BLaER1 (cell line): ENCODE results near the gene KLRD1.
"Not testable (repeated sequence)": the region's sequence is repeated elsewhere in the genome, so short reads cannot be mapped to it uniquely, and the experiment has no call there.

Experiments used
- H3K27ac ChIP-seq: shearing (Covaris generic); formaldehyde crosslinking; 2 replicates; pipeline ENCODE4 v1.8.1; 2022
- H3K27me3 ChIP-seq: shearing (Covaris generic); formaldehyde crosslinking; 2 replicates; pipeline ENCODE4 v1.8.1; 2022
- H3K36me3 ChIP-seq: shearing (Covaris generic); formaldehyde crosslinking; 2 replicates; pipeline ENCODE4 v1.8.1; 2022
- H3K4me1 ChIP-seq: shearing (Covaris generic); formaldehyde crosslinking; 2 replicates; pipeline ENCODE4 v1.8.1; 2022
- H3K4me2 ChIP-seq: shearing (Covaris generic); formaldehyde crosslinking; 2 replicates; pipeline ENCODE4 v1.8.1; 2022
- H3K4me3 ChIP-seq: shearing (Covaris generic); formaldehyde crosslinking; 2 replicates; pipeline ENCODE4 v1.8.1; 2022
- H3K9ac ChIP-seq: shearing (Covaris generic); formaldehyde crosslinking; 2 replicates; pipeline ENCODE4 v1.8.1; 2022
- H3K9me3 ChIP-seq: shearing (Covaris generic); formaldehyde crosslinking; 2 replicates; pipeline ENCODE4 v1.8.1; 2022
- H4K20me1 ChIP-seq: shearing (Covaris generic); formaldehyde crosslinking; 2 replicates; pipeline ENCODE4 v1.8.1; 2022
- Cebpa-rat ChIP-seq: shearing (Covaris generic); IDR thresholded peaks from 2 replicates; pipeline ENCODE4 v1.8.1; 2022

KLRD1 gene

DNA sequence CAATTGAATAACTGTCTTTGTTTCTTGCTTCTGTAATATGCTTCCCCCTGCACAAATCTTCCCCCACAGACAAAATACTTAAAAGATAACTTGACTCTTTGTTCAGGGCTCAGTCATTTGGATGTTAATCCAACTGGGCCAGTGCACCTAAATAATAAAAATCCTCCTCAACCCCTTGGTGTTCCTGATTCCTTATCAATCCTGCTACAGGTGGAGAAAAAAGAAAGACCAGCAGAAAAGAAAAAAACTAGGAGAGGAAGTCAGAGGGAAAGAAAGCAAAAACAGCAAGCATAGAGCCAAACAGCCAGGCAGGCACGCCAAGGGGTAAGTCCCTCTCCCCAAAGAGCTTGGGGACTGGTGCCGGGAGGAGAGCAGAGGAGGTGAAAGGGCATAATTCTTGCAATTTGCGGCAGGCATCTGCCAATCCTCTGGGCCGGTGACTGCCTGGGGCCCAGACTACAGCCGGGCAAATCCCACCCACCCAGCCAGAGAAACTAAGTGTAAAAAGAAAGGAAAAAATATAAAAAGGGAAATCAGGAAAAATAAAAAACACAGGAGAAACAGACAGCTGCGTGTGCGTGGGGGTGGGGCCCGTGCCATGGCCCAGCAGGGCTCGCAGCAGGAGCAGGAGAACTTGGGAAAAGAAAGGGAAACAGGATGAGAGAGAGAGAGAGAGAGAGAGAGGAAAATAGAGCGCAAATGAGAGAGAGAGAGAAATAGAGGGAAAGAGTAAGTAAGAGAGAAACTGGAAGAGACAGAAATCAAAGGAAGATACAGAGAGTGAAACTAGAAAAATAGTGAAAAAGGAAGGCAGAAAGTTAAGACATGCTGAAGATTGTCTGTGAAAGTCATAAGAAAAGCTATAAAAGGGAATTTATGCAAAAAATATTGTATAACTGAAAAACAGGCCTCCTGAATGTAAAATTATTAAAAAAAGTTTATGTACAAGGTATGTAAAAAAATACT lies 60.8 kb downstream of the KLRD1 start:
- no peak overlapping the region for H3K27ac ChIP-seq
- H3K27me3 ChIP-seq = no peaks in the 10 kb centered on the region
- H3K9ac ChIP-seq = no peak overlapping the region
- no peaks in the 10 kb centered on the region for H3K36me3 ChIP-seq
- no peak overlapping the region for H3K4me3 ChIP-seq
- TF ChIP-seq Cebpa-rat = no peak
- peaks cover 19% of the 10 kb centered on the region for H3K9me3 ChIP-seq
- peaks cover 35% of the 10 kb centered on the region for H3K4me1 ChIP-seq
- no peaks in the 10 kb centered on the region for H4K20me1 ChIP-seq
- no peak overlapping the region for H3K4me2 ChIP-seq

DNA sequence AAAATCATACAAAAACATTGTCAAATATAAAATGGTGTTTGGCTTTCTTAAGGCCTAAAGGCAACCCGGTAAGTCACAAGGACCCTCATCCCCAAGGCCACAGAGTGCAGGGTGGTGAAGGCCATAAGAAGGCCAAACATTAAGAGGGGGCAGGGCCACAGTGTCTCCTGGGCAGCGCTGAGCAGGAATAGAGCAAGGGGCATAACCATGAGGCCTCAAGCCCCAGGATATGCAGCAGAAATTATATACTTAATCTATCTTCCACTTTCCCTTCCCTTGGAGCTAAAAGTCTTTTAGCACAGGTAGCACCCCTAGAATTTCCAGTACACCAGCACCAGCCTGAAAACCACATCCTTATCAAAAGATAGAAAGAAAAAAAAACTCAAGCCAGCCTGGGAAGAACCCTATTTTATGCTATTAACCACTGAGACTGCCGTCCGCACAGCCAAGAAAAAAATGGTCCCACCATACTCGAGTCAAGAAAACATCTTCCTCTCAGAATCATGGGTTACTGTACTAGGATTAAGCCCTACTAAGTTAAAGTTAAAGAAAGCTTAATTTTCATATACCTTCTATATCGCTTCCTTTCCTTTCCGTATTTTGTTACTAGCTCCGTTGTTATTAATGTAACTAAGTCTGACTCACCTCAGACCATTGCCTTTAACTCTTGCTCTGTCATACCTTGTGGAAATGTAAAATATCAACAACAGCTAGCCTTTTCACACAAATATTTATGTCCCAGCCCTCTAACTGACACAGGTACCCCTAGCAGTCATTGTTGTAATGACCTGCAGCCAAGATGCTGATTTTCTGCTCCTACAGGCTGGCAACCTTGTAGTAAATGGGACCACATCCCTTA lies 62.1 kb downstream of the KLRD1 start:
- H3K4me1 ChIP-seq = peaks cover 33% of the 10 kb centered on the region
- TF ChIP-seq Cebpa-rat = no peak
- no peaks in the 10 kb centered on the region for H4K20me1 ChIP-seq

DNA sequence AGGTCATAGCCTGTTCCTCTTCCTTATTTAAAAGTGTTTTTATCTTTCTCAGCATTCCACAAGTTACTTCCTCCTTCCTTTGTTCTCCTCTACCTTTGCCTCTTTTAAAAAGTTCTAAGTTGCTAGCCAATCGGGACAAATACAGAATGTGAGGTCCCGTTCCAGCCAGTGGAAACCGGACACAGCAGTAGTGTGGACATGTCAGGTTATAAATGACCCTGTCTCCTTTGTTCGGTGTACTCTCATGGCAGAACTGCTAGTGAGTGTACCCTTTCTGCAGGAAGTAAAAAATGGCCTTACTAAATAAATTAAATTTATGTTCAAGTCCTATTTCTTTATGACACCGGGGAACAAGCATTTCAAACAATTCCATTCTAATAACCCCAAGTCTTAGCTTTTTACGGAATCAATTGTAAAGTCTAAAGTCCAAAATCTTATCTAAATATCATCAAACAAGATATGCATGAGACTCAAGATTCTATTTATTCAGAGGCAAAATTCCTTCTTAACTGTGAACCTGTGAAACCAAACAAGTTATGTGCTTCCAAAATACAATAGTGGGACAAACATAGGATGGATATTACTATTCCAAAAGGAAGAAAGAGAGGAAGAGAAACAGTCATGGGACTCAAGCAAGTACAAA lies 64.3 kb downstream of the KLRD1 start:
- H3K4me3 ChIP-seq, H3K4me2 ChIP-seq, H3K27me3 ChIP-seq, H4K20me1 ChIP-seq, H3K27ac ChIP-seq, H3K36me3 ChIP-seq, H3K9ac ChIP-seq: not testable (repeated sequence)
- peaks cover 19% of the 10 kb centered on the region for H3K4me1 ChIP-seq
- peaks cover 17% of the 10 kb centered on the region for H3K9me3 ChIP-seq

More for the DNA sequence above, 62.1 kb downstream of the KLRD1 start:
- H3K27me3 ChIP-seq = no peaks in the 10 kb centered on the region
- H3K9ac ChIP-seq = no peak overlapping the region
- H3K4me3 ChIP-seq = no peak overlapping the region
- no peaks in the 10 kb centered on the region for H3K36me3 ChIP-seq
- peaks cover 19% of the 10 kb centered on the region for H3K9me3 ChIP-seq
- no peak overlapping the region for H3K27ac ChIP-seq
- H3K4me2 ChIP-seq = no peak overlapping the region

GRCh38 chr12:10372559-10372958 lies 64.9 kb downstream of the KLRD1 start:
- H3K4me1 ChIP-seq = peaks cover 19% of the 10 kb centered on the region
- no peak overlapping the region for H3K27ac ChIP-seq
- peak overlapping the region; percentile 51 for H3K4me2 ChIP-seq
- H3K27me3 ChIP-seq = no peaks in the 10 kb centered on the region
- H3K9me3 ChIP-seq = peaks cover 11% of the 10 kb centered on the region
- no peaks in the 10 kb centered on the region for H4K20me1 ChIP-seq
- no peak overlapping the region for H3K4me3 ChIP-seq
- no peaks in the 10 kb centered on the region for H3K36me3 ChIP-seq
- no peak for TF ChIP-seq Cebpa-rat
- no peak overlapping the region for H3K9ac ChIP-seq

DNA sequence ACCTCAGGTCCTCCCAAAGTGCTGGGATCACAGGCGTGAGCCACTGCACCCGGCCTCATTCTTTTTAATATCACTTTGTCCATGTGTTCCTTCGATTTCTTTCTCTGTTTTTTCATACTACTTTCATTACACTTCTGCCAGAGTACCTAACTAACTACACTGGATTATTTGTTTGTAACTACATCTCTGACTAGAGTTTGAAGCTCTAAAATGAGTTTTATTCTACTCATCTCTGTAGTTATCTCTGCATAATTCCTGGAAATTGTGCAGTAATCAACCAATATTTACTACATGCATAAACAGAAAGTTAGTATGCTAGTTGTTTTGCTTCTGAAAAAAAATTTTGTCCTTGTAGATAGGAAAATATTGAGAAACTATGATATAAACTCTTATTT lies 67.0 kb downstream of the KLRD1 start:
- Histone ChIP-seq H3K36me3 (no peaks in the 10 kb centered on the region), H3K4me2 (peak overlapping the region; percentile 41; the same call in 1 of the 2 replicates), H3K4me1 (peaks cover 19% of the 10 kb centered on the region), H4K20me1 (no peaks in the 10 kb centered on the region), H3K9ac (no peak overlapping the region), H3K9me3 (no peaks in the 10 kb centered on the region), H3K27me3 (no peaks in the 10 kb centered on the region), H3K4me3 (no peak overlapping the region), H3K27ac (no peak overlapping the region)
- TF ChIP-seq Cebpa-rat = no peak

GRCh38 chr12:10378737-10379136 lies 71.1 kb downstream of the KLRD1 start:
- H3K27ac ChIP-seq, H3K4me3 ChIP-seq, H3K36me3 ChIP-seq, H3K4me1 ChIP-seq, H4K20me1 ChIP-seq, H3K27me3 ChIP-seq, H3K4me2 ChIP-seq, H3K9ac ChIP-seq: not testable (repeated sequence)
- peaks cover 13% of the 10 kb centered on the region for H3K9me3 ChIP-seq
